GM18858 (cell line): Measurements from ENCODE around the gene MFGE8.
"Not testable (repeated sequence)": the region's sequence is repeated elsewhere in the genome, so short reads cannot be mapped to it uniquely, and the experiment has no call there.

Experiments
- ATAC-seq: cut with Tn5 transposase; IDR thresholded peaks from one replicate; pipeline ENCODE4 v1.9.1; 2021; ENCODE audit not compliant: unreplicated experiment

Gene MFGE8, protein sequence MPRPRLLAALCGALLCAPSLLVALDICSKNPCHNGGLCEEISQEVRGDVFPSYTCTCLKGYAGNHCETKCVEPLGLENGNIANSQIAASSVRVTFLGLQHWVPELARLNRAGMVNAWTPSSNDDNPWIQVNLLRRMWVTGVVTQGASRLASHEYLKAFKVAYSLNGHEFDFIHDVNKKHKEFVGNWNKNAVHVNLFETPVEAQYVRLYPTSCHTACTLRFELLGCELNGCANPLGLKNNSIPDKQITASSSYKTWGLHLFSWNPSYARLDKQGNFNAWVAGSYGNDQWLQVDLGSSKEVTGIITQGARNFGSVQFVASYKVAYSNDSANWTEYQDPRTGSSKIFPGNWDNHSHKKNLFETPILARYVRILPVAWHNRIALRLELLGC

DNA sequence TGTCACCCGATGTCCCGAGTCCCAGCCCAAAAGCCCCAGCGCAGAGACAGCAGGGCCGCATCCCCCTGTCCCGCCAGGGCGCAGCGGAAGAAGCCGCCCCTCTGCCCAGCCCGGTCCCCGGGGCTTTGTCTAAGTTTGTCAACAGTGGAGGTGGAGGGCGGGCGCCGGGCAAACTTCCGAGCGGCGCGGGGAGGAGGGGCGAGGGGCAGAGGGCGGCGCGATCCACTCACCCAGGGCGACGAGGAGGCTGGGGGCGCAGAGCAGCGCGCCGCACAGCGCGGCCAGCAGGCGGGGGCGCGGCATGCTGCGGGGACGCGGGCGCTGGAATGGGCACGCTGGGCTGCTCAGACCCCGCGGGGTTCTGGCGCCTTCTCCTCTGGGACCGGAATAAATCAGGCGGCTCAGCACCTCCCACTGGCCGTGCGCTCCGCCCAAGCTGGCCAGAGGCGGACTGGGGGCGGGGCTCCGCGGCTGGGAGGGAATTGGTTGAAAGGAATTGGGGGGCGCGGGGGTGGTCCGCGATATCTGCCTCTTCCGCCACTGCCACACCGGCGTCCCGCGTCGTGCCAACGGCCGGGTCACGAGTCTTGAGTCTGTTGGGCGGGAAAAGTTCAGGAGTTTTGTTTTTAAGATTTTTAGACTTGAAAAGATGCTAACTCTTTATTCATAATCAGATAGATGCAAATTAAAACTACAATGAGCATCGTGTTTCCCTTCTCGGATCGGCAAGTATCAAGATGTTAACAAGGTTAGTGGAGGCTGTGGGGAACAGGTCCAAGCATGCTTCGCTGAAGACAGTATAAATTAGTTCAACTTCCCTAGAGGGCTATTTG is at the start of gene MFGE8:
TSS of gene MFGE8 (minus strand) at position 363 of the 833 bp plus-strand sequence. CDS start at position 303, 60 bp downstream.
- ATAC-seq: peak; percentile 54

DNA sequence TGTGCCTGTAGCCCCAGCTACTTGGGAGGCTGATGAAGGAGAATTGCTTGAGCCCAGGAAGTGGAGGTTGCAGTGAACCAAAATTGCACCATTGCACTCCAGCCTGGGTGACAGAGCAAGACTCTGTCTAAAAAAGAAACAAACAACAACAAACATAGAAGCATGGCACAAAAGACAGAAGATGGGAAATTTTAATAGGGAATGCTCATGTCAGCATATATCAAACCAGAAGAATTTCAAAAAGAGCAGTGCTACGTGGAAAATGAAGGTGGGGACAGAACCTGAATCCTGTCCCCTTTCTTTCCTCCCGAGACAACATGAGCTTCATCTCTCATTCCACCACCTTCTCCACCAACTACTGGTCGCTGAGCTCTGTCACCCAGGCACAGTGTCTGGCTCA is 46.3 kb upstream of the MFGE8 start:
- ATAC-seq: no peak

DNA sequence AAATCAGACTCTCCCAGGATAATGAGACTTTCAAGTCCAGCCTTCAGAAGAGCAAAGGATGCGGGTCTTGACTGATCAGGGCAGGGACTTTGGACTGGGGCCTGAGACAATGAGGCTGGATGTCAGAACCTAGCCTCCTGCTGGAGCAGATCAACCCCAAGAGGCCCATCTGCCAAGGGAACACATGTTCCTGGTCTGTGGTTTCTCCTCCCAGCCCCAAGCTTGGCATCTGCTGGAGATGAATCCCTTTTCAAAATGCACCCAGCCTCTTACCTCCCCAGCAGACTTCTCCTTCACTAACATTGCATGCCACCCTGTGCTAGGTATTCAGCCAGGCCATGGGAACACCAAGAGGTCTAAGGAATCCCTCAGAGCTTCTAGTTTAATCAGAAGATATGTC is 43.7 kb upstream of the MFGE8 start:
- ATAC-seq: no peak

DNA sequence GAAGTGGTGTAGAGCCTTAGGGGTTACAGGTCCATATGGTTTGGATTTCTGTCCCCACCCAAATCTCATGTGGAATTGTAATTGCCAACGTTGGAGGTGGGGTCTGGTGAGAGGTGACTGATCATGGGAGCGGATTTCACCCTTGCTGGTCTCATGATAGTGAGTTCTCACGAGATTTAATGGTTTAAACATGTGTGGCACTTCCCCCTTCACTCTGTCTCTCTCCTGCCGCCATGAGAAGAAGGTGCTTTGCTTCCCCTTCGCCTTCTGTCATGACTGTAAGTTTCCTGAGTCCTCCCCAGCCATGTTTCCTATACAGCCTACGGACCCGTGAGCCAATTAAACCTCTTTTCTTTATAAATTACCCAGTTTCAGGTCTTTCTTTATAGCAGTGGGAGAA is 43.1 kb upstream of the MFGE8 start:
- ATAC-seq: no peak

DNA sequence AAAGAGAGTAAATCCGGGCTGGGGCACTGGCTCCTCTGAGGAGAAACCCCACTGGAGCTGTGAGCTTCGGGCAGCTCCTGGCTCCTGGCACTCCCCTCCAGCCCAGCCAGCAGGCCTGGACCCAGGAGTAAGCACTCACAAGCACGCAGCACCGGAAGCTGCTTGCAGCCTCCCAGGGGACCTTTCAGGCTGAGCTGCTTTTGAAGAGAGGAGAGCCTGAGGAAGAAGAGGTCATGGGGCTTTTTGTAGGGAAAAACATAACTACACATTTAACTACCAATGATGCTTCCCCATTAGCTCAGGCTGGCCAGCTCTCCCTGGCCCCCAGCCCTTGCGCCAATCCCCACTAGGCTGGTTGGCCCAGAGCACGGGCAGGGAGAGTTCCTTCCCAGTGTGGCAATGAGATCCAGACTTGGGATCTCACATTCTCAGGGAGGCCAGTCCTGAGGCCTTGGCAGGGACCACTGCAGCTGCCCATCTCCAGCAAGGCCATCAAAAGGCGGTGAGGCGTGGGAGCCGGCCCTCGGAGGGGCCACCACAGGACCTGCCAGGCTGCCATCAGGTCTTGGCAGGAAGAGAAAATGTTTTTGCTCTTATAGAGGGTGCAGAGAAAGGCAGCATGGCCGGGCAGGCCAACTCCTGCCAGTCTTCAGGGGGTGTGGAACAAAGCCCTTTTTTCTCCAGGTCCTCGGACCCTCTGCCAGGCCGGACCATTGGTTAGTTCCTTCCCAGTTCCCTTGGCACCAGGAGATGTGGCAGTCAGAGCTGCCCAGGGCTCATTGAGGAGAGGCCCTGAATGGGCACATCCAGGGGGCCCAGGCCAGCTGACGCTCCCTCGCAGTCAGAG is 41.5 kb upstream of the MFGE8 start:
- no peak for ATAC-seq

DNA sequence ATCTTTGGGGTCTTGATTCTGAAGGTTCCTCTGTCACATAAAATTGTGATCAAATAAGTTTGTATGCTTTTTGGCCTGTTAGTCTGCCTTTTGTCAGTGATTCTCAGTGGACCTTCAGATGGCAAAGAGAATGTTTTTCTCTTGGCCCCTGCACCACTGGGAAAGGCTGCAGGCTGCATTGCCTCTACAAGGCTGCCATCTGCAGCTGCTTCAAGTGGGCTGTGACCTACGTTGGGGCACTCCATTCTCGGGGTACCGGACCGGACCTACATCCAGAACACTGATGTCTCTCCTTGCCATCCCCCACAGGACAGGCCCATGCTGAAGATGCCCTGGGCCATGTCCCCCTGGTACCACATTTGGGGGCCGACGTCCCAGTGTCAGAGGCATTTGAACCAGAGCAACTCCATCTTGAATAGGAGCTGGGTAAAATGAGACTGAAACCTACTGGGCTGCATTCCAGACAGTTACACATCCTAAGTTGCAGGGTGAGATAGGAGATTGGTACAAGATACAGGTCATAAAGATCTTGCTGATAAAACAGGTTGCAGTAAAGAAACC is 37.5 kb upstream of the MFGE8 start:
- ATAC-seq: no peak

DNA sequence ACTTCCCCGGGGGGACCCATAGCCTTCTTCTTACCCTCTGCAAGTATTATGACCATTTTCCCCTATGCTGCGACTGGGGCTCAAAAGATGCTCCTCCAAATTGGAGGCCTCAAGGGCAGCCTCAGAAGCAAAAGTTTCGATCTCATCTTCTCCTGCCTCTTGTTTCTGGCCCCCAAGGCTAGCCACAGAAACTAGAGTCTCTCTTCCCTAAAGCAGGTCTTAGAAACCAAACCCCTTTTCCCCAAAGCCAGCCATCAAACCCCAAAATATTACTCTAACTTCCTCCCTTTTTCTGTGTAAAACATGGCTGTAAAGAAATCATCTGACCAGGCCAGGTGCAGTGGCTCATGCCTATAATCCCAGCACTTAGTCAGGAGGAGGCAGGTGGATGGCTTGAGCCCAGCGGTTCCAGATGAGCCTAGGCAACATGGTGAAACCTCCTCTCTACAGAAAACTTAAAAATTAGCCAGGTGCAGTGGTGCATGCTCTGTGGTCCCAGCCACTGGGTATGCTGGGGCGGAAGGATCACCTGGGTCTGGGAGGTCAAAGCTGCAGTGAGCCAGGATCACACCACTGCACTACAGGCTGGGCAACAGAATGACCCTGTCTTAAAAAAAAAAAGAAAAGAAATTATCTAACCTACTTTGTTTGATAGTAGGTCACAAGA is 36.7 kb upstream of the MFGE8 start:
- ATAC-seq: no peak

DNA sequence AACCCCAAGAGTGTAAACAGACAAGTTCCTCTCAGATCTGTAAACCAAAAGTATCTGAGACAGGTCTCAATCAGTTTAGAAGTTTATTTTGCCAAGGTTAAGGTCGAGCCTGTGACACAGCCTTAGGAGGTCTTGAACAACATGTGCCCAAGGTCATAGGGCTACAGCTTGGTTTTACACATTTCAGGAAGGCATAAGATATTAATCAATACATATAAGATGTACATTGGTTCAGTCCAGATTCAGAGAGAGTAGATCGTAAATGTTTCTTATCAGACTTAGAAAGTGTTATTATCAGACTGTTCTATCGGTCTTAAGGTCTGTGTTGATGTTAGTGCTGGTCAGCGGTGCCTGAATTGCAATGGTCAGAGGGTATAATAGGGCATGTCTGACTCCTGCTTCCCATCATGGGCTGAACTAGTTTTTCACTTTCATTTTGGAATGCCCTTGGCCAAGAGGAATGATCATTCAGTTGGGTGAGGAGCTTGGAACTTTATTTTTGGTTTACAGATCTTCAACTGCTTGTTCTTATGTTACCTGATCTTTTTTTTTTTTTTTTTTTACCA is 27.0 kb upstream of the MFGE8 start:
- no peak for ATAC-seq

DNA sequence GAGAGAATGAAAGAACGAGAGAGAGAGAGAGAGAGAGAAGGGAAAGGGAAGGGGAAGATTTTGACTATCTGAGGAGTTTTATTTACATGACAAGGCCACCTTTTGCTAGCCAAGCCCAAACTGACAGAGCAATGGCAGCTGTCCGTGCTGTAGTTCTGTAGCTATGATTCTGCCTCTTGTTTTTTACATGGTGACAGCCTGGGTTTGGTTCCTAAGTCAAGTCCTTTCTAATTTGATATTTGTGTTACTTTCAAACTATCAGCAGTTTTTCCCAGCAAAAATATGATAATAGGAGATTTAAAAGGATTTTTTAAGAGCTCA is 26.3 kb upstream of the MFGE8 start:
- no peak for ATAC-seq

DNA sequence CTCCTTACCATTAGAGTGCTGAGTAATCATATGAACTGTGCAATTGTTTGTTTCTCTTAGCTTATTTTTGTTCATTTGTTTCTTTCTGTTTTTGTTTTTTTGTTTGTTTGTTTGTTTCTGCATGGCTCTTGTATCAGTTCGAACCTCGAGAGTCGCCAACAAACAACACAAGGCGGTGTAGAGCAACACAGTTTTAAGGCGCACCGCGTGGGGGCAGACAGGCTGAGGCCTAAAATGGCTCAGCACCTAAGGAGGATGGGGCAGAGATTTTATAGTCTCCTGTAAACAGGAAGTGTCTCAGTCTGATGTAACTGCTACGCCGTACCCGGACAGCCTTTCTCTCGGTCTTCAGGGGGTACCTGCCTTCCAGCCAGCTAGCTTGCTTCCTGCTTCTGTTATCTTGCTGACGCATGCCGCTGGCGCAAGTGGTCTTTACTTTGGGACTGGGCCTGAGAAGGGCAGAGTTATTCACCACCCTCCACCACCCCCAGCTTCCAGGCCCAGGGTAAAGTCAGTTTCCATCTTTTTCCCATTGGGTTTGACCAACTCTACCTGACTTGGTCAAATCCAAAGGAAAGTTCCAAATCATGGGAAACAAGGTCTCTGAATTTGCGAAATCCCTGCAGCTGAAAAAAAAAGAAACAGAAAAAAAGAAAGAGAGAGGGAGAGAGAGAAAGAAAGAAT is 25.8 kb upstream of the MFGE8 start:
- no peak for ATAC-seq

DNA sequence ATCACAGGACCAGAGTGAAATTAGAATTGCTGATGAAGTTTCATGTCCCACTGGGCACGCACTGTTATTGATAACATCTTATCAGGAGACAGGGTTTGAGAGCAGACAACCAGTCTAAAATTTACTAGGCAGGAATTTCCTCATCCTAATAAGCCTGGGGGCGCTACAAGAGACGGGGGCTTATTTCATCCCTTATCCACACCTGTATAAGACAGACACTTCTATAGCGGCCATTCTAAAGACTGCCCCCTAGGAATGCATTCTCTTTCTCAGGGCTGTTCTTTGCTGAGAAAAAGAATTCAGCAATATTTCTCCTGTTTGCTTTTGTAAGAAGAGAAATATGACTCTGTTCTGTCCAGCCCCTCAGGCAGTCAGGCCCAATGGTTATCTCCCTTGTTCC is 21.3 kb upstream of the MFGE8 start:
- ATAC-seq: not testable (repeated sequence)

DNA sequence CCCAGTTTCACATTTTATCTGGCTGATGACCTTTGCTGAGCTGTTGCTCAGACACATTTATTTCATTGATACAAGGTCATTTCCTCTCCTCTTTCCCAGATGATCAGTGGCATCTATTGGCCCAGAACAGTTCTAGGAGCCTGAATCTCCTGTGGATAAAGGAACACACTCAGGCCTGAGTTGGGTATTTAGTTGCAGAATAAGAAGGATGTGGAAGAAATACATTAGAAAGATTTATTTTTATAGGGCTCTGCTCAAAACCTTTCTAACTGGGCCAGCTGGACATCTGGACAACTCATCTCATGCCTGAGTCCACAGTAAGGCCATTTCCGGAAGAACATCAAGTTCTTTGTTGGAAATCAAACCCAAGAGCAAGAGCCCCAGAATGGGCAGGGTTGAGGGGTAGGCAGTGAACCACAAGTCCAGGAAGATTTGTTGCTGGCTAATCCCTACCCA is 19.7 kb upstream of the MFGE8 start:
- ATAC-seq: no peak

DNA sequence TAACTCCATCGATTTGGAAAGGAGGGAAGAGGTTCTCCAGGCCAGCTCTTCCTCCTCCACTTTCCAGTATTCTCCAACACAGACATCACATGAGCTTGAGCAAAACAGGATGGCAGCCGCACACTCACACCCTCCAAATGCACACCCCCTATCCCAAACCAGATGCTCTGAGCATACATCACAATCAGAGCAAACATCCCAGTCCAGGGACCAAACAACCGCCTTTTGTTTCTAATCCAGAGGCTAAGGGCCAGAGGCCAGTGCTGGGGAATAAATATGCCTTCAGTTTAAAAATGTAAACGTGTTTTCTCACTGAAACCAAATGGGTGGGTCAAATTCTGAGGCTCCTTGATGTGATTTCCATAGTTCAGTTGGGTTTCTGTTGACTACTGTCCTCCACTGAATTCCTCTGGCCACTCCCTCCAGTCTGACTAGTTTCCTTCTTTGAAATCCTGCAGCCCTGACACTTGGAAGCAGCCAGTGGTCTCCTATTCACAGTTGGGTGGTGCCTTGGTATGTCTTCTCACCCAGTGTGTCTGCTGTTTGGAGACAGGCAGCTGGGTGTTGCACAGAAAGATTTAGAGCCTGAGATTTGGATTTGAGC is 19.2 kb upstream of the MFGE8 start:
- ATAC-seq: no peak

DNA sequence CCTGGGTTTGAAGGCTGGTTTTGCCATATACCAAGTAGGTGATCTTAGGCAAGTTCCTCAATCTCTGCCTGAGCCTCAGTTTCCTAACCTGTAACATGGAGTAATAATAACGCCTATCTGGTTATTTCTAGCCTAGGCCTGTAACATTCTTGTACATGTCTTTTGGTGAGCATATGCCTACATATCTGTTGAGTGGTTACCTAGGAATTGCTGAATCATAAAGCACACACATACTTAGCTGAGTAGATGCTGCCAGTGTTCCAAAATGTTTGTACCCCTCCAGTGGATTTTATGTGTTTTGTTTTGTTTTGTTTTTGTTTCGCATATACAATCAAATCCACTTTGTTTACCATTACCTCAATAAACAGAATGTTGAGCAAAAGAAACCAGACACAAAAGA is 17.4 kb upstream of the MFGE8 start:
- ATAC-seq: no peak

DNA sequence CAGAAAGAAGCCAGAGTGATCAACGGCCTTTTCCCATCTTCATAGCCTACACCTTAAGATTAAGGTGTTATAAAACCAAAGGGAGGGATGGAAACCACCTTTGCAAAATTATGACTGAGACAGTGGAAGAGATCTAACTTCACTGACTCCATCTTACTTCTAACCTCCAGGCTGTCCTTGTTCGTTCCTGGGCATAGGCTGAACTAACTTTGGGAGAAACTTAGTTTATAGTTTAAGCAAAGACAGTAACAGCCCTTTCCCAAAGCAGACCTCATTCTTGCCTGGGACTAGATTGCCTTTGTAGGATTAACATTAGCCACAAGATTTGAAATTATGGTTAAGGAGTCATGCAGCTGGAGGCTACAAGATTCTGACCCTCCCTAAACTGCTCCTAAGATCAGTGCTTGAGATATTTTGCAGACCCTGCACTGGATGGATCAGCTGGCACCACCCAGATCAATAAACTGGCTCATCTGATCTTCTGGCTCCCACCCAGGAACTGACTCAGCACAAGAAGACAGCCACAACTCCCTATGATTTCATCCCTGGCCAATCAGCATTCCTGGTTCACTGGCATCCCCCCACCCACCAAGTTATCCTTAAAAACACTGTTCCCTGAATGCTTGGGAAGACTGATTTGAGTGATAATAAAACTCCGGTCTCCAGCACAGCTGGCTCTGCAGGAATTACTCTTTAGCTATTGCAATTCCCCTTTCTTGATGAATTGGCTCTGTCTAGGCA is 16.3 kb upstream of the MFGE8 start:
- not testable (repeated sequence) for ATAC-seq

DNA sequence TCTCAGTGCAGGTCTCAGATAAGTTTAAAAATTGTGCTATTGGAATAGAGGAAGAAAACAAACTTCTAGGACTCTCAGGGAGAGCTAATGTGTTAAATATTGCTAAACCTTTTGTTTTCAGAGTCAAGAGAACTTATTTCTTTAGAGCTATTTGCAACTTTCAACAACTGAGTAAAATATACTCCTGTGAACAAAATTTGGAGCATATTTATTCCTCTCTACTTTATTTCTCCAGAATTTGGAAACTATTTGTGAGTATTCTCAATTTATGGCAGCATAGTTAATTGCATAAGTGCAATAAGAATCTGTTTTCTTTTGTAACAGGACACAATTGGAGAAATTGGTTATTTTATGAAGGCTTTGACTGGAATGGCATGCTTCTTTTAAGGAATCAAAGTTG is 15.0 kb upstream of the MFGE8 start:
- ATAC-seq: not testable (repeated sequence)

DNA sequence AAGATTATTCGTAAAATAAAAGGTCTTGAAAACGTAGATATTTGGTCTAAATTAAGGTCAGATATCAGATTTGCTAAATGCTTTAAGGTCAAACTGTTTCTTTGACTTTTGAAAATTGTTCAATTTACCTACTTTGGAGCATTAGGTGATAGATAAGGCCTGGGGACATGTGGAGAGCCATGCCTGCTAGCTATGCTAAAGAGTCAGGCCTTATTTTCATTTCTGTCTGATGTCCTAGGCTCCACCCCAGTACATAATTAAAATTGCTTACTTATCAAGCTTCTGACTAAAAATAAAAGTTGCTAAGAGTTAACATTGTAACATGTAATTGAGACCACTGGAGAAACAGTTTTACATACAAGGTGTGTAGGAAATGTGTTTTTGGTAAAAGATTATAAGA is 12.5 kb upstream of the MFGE8 start:
- not testable (repeated sequence) for ATAC-seq

DNA sequence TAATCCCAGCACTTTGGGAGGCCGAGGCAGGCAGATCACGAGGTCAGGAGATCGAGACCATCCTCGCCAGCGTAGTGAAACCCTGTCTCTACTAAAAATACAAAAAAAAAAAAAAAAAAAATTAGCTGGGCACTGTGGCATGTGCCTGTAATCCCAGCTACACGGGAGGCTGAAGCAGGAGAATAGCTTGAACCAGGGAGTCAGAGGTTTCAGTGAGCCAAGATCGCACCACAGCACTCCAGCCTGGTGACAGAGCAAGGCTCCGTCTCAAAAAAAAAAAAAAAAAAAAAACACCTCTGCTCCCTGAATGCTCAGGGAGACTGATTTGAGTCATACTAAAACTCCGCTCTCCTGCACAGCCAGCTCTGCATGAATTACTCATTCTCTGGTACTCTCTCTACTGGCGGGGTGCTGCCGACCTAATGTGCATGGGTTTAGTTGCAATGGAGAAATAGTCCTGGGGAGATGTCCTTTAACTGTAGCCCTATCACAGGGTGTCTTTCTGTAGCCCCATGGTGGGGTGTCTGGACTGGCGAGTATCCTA is 7.8 kb upstream of the MFGE8 start:
- peak; percentile 86 for ATAC-seq
